ENCODE data around the gene SCARF2.

DNA sequence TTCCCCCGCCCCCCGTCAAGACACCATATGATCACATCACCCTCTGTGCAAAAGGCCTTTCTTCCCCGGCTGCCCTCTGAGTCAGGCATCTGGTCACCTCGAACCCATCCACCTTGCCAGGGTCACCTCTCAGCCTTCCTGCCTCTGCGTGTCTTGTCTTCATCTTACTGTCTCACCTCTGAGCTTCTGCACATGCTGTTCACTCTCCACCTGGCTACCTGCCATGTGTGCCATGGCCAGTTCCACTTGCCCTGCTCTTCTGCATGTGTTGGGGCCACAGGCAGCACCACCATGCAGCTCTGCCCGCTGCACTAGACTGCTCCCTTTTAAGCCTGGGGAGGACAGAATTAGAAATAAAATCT, 33.9 kb downstream of the SCARF2 start:
- TF ChIP-seq, protein P1, sequence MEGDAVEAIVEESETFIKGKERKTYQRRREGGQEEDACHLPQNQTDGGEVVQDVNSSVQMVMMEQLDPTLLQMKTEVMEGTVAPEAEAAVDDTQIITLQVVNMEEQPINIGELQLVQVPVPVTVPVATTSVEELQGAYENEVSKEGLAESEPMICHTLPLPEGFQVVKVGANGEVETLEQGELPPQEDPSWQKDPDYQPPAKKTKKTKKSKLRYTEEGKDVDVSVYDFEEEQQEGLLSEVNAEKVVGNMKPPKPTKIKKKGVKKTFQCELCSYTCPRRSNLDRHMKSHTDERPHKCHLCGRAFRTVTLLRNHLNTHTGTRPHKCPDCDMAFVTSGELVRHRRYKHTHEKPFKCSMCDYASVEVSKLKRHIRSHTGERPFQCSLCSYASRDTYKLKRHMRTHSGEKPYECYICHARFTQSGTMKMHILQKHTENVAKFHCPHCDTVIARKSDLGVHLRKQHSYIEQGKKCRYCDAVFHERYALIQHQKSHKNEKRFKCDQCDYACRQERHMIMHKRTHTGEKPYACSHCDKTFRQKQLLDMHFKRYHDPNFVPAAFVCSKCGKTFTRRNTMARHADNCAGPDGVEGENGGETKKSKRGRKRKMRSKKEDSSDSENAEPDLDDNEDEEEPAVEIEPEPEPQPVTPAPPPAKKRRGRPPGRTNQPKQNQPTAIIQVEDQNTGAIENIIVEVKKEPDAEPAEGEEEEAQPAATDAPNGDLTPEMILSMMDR (IDR thresholded peaks at IDR 0.05; ENCODE audit: low read depth, low read length, poor library complexity, severe bottlenecking): no peak
- no peak for TF ChIP-seq EZH2phosphoT487 (IDR thresholded peaks at IDR 0.05; ENCODE audit: borderline replicate concordance, low read length)
